NCI-H2081 (cell line): Measurements from ENCODE around the gene TXLNA.
A peak's percentile ranks its signal among the peaks of the same experiment; 100 is the strongest.

Source experiments
- DNase-seq, 2 experiments: peaks; one replicate each; lab custom pipeline; 2025; lab: John Stamatoyannopoulos, UW

The TXLNA gene

DNA sequence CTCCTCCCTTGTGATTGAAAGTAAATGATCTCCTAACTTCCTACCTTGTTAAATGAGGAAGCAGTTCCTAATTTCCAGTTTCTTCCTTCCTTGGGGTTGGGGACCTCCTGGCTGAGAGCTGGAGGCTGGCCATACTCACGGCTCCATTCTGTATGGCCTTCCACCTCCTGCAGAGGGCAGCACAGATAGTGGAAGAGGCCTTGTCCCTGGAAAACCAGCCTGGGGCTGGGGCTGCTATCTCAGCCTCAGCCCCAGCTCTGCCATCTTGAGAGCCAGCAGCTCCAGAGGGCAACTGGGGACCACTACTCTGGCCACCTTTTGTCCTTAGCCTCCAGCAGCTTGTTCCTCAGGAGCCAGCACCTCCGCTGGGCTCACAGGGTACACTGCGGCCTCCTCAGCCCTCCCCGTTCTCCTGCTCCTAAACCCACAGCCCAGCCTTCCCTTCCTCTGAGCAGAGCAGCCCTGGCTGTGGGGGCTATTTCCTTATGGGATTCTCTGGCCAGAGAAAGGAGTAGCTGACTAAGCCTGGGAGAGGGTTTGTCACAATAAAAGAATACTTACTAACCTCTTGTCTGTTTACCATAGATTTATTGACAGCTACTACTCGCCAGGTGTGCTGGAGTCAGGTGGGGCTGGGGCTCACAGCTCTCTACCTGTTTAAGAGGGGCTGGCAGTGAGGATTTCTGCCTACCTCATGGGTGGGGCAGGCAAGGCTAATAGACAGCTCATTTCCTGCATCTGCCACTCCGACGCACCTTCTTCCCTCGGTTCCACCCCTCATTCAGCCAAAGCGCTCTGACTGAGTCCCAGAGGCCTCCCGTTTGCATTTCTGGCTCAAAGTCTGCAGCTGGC, 36.4 kb downstream of the TXLNA start:
- DNase-seq, result peak; percentile 71 to 79

DNA sequence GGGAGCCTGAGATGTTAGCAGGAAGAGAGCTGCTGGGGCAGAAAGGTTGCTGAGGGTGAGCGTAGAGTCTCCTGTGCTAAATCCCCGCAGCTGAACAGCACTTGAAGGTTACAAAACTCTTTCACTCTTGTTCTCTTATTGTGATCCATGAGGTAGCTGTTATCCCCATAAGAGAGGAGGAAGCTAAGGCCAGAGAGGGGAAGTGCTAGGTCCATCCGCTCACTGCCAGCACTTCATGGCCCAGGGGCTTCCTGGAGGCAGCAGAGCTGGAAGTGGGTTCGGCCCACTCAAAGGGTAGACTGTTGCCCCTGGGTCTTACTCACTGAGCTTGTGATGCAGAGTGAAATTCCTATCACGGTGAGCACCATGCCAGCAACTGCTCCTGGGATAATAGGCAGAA, 37.1 kb downstream of the TXLNA start:
- no peak for DNase-seq

DNA sequence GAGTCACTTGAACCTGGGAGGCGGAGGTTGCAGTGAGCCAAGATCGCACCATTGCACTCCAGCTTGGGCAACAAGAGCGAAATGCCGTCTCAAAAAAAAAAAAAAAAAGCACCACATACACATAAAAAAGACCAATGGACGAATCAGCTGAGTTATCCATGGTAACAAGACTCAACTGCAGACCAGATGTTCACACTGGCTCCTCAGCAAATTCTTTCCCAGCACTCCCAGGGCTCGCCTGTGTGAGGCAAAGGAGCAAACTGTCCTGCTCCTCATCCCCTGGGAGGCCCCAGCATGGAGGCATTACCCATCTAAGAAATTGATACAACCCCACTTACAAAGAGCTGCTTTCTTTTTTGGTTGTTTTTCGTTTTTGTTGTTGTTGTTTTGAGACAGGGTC, 39.5 kb downstream of the TXLNA start:
- DNase-seq, result no peak

DNA sequence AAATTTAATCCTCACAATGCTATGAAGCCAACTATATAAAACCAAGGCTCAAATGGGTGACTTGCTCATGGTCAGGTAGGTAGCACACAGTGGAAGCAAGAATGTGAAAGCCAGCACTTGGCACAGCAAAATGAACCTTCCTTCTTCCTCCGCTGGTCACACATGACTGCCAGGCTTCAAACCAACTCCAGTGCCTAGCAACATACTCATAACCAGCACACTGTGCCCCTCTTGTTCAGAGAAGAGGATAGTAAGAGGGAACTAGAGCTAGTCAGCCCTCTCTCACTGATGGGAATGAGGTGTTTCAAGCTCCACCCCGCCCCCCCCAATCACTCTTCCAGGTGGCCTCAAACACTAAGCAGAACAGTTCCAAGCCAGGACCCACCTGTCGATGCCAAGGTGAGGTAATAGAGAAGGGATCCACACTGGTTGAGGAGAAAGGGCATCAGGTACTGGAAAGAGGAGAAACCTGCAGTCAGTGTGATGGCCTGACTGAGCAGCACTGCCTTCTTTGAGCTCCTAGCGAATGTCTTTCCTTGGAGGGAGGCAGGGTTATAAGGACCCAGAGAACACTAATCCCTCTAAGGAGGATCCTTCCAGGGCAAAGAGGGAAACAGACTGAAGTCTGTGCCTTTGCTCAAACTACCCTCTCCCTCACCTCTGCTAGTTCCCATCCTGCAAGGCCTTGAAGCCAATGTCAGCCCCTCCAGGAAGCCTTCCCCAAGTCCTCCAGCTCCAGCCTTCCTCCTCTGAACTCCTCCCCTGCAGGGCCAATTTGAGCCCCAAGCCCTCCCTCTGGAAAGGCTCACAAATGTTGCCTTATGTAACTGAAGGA, 41.5 kb downstream of the TXLNA start:
- no peak for DNase-seq

DNA sequence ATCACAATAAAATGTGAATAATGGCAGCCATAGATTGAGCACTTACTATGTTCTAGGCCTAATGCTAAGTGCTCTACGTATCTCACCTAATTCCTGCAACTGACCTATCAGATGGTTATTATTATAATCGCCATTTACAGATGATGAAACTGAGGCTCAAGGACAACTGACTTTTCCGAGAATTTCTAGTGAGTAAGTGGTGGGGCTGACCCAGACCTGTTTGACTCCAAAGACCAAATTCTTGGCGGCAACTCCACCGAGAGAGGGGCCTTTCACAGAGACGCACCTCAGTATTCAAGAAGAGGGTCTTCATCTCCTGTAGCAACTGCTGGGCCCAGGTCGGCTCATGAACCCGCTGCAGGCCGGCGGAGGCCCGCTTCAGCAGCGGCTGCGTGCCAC, 42.1 kb downstream of the TXLNA start:
- DNase-seq, result no peak

DNA sequence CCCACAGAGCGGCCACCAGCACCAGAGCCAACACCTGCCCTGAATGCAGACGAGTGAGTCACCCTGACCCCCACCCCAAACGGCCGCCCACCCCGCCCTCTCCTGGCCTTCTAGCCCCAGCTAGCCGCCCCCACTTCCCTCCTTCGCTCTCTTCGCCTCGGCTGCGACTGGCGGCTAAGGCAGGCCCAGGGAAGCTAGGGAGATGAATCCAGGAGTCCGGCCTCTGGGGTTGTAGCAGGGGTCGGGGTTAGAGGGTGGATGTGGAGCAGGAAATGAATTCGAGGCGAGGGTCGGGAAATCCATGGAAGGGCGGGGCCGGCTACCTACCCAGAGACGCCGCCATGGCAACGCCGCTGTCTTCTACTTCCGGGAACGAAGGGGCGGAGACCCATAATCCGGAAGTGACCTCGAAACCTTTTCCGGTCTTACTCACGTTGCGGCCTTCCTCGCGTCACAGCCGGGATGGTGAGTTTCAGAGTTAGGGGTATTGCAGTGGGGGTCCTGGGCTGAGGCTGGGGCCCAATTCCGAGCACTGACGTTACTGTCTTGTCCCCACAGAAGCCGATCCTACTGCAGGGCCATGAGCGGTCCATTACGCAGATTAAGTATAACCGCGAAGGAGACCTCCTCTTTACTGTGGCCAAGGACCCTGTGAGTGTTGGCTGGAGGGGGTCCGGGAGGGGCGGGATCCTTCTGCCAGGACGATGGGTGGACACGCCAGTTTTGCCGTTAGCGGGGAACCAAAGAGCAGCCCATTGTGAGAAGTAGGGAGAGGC, 42.7 kb downstream of the TXLNA start, which contains the start of the genes EIF3I and TMEM234:
EIF3I (plus strand) TSS at position 428 of the 776 bp plus-strand sequence; CDS start at position 463, 35 bp downstream.
TMEM234 (minus strand) TSS at position 374 of the 776 bp plus-strand sequence; CDS start at position 343, 31 bp downstream.
- DNase-seq, result peak; percentile 92 to 97

DNA sequence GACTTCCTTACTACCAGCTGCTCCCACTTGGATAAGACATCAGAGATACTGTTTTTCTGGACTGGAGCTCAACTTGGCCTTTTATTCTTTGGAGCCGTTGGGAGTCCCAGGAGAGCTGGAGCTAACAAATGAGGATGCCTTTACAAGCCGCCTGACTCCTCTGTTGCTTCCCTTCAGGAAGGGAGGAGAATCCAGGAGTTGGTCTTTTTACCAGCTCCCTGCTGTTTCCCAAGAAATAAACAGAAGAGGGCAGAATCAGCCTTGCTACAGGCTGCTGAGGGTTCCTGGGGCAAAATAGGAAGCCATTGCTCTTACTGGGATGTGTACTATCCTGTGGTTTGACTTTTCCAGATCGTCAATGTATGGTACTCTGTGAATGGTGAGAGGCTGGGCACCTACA, 44.2 kb downstream of the TXLNA start:
- no peak for DNase-seq

DNA sequence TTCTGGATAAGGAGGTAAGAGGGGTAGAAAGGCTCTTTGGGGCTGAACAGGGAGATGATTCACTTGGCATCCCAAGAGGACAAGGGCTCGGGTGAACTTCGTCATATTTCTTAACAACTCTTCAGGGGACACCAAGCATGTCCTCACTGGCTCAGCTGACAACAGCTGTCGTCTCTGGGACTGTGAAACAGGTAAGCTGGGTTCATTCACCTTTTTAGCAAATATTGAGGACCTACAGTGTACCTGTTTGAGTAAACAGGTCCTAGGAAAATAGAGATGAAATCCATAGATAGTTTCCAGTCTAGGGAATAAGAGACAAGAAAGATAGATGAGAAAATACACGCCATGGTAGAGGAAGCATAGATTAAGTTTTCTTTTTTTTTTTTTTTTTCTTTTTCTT, 44.8 kb downstream of the TXLNA start:
- DNase-seq, result no peak

DNA sequence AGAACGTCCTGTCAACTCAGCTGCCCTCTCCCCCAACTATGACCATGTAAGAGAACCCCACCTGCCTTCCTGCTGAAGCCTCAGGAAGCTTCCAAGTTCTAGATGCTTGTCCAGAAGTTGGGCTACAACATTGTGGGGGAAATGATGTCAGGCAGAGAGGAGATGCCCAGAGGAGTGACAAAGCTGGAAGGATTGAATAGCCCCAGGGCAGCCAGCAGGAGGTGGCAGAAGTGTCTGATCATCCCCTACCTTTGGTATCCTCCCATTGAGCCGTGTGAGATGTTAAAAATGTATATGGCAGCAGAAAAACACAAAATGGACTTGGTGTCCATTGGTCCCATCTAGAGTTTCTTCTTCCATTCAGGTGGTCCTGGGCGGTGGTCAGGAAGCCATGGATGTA, 49.3 kb downstream of the TXLNA start:
- no peak for DNase-seq

DNA sequence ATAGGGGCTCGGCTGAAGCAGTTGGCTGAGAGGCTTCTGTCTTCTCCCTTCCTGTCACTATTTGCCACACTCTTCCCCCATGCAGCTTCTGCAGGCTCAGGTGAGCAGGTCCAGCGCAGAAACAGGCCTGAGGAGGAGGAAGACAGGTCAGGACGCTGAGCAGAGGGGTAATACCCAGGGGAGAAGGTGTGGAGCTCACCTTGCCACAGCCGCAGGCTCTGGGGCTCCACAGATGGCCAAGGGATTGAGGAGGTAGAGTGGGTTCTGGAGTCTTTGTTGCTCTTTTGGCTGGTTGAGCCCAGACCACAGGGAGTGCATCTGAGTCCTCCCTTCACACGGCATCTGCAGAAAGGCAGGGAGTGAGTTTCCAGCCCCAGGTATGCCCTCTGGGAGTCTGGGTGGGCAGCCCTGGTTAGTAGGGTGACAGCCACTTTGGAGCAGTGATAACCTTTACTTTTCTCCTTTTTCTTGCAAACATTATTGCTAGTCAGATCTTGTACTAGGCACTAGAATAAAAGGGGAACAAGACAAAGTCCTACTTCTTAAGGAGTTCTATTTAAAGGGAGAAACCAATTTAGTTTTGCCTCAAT, 52.5 kb downstream of the TXLNA start:
- no peak for DNase-seq

DNA sequence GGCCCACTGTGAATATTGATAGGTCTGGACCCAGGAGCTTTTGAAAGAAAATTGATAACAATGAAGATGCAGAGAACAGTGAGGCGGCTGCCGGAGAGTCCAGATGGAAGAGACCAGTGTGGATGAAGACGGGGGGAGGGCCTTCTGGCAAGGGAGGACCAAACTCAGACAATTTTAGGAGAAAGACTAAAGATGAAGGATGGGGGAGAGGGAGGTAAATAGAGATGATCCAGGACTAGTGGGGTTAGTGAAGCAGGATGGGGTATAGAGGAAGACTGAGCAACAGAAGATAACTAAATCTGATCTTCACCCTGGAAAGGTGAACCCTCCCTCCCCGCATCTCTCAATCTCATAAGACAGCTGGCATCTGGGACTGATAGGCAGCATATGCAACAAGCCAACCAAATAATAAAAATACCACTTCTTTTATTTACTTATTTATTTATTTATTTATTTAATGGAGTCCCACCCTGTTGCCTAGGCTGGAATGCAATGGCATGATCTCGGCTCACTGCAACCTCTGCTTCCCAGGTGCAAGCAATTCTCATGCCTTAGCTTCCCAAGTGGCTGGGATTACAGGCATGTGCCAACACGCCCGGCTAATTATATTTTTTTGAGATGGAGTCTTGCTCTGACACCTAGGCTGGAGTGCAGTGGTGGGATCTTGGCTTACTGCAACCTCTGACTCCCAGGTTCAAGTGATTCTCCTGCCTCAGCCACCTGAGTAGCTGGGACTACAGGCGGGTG, 53.3 kb downstream of the TXLNA start:
- DNase-seq, result no peak

DNA sequence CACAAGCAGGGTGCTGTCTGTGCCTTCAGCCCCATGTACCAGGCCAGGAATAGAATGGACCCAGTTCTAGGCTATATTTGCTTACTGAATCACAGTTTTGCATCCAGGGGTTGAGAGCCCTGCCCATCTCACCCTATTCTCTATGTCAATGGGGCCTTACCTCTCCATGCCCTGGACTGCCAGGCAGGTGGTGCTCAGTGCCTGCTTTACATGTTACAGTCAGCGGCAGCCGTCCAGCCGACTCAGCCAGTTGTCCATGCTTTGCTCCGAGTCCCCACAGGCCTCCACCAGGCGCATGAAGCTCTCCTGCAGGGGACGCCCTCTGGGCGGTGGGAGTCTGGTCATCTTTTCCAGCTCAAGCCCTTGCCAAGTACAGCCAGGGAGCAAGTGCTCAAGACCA, 55.3 kb downstream of the TXLNA start:
- DNase-seq, result no peak

DNA sequence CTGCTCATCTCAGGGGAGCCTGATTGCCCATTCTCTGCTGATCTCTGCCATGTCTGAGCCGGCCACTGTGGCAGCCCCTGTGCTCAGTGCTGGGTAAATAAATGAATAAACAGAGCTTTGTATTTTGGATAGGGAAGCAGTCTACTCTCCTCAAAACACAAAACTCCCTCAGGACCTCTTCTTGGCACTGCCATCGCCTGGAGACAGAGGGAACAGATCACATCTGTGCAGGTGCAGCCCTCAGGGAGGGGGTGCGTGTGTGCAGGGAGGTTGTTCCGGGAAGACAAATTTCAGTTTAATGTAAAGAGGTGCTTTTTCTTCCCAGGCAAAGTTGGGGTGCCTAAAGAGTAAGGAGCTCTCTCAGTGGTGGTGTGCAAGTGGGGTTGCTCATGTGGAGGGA, 59.9 kb downstream of the TXLNA start:
- no peak for DNase-seq

DNA sequence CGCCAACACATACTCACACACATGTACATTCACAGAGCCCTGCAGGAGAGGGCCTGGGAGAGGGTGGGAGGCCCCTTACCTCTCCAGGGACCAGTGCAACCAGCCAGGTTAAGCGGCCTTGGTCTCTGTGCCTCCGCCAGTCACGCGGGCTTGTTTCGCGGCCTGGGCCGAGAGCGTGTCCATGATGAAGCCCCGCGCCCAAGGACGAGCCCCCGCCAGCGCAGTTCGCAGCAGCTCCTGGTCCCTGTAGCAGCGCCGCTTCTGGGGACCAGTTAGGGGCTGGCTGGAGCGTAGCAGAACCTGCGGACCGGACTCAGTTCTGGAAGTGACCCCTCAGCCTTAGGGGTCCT, 60.3 kb downstream of the TXLNA start:
- no peak for DNase-seq

DNA sequence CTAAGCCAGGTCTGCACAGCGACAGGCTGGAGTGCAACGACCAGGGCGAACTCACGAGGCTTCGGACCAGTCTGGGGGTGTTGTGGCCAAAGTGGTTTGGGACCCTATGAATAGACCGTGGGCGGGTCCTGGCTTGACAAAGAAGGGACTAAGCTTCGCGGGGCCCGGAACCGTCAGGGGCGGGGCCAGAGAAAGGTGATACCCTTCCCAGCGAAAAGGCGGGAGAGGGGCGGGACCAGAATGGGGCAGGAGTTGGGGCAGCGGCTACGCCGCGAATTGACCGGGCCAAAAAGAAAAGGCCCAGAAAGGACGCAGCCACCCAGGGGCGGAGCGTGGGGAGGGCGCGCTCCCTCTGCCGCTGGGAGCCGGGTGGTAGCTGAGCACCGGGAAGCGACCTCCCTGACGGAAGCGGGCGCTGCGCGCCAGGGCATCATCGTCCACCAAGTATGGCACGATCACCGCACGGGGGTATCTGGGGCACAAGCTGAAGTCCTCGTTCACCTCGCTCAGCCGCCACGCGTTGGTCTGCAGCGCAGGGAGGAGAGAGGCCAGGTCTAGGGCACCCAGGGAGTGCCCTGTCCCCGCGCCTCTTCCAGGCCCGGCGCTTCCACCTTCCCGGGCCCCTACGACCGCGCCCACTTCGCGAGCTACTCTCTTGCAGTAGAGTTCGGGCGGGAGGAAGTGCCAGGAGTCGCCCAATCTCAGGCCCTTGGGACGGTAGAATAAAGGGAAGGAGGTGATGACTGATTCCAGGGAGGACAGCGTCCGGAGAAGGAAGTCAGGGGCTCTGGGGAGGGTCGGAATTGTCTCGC, 60.9 kb downstream of the TXLNA start:
- peak; percentile 58 to 80 for DNase-seq

DNA sequence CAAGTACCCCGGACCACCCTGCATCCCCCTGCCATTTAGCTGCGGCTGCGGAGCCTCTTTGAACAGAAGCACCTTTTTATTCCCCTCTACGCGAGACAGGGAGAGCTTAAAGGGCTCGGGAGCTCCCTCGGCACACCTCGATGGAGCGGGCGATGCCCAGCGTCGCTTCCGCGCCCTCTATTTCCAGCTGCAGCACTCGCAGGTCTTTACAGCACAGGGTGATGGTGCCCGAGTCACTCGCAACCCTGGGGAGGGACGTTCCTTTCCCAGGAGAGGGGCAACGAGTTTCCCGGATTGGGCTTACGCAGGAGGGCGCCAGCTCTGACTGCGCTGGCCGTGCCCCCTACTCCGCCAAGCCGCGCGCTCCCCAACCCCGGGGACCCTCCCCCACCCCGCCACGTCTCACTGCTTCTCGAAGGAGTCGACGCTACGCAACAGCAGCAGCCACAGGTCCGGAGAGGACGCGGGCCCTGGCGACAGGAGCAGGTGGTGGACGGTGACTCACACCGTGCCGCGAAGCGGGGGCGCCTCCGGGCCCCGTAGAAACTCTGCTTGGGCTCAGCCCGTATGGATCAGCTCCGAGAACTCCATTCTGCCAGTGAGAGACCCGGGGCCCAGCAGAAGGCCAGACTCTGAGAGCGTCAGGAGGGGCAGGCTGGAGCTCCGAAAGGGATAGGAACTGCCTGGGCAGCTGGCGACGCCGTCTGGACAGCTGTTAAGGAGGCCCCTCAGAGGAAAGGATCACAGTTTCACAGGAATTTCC, 61.7 kb downstream of the TXLNA start:
- peak; percentile 28 to 65 for DNase-seq

DNA sequence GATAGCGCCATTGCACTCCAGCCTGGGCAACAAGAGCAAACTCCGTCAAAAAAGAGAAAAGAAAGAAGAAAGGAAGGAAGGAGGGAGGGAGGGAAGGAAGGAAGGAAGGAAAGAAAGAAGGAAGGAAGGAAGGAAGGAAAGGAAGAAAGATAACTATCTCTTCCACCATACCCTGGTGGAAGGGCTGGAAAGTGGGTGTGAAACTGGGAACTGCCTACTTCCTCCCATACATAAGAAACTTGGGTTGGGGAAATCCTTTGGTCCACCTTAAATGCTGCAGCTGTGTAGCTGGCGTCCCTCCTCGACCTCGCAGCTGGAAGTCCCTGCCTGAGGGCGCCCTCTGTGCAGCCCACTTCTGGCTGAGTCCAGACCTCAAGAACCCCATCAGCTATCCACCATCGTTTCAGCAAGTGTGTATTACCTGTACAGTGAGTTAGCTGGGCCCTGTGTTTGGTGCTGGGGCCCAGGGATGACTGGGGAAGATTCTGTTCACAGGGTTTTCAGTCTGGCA, 62.9 kb downstream of the TXLNA start:
- DNase-seq, result no peak

DNA sequence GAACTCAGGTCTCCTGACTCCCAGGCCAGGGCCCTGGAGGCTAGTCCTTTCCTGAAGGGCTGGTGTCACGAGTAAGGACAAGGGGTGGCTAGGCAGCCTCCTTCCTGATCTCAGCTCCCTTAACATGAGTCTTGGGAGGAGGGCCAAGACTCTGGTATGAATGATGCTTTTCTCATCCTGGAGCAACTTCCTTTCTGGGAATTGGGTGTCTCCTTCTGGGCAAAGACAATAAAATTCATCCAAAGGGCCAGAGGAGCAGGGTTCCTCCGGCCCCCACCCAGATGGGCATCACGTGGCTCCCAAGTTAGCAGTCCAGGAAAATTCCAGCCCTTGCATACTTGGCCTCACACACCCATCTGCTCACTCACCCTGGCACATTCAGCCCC, 67.4 kb downstream of the TXLNA start, which contains the start of gene FAM167B:
FAM167B (plus strand) TSS at position 335 of the 386 bp plus-strand sequence. CDS start 200 bp downstream, outside the sequence.
- no peak for DNase-seq

DNA sequence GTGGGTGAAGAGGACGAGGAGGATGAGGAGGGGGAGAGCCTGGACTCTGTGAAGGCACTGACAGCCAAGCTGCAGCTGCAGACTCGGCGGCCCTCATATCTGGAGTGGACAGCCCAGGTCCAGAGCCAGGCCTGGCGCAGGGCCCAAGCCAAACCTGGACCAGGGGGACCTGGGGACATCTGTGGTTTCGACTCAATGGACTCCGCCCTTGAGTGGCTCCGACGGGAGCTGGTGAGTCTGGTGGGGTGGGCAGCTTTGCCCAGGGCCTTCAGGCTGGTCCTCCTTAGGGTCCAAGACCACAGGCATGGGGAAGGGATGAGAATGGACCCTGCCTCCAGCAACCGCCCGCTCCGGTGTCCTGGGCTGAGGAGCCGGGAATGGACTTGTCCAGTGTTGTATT, 68.0 kb downstream of the TXLNA start:
- no peak for DNase-seq
